SK-N-SH treated with all-trans-retinoic acid at 6 μM for 48 hours (cell line): ENCODE measurements around the gene ABCG4.

Source experiments
- ATAC-seq: fragments of 200-7000 bp; cut with Tn5 transposase; 3 replicates; pipeline ENCODE4 v1.9.1; 2020; ENCODE audit warnings: mild to moderate bottlenecking, moderate library complexity
- ARNTL ChIP-seq: fragments of 450-650 bp; formaldehyde crosslinking; IDR thresholded peaks from 2 replicates; pipeline ENCODE4 v1.5.0; 2020; ENCODE audit warnings: low read depth, mild to moderate bottlenecking, moderate library complexity, borderline replicate concordance
- CSDC2 ChIP-seq: fragments of 250-450 bp; sonication (Bioruptor Pico); IDR thresholded peaks from 2 replicates; pipeline ENCODE4 v1.5.0; 2020; ENCODE audit warnings: mild to moderate bottlenecking, moderate library complexity
- ESRRG ChIP-seq: fragments of 250-450 bp; sonication (Bioruptor Pico); IDR thresholded peaks from 2 replicates; pipeline ENCODE4 v1.6.1; 2021; ENCODE audit warnings: mild to moderate bottlenecking
- ISL1 ChIP-seq: fragments of 250-450 bp; sonication (Bioruptor Pico); IDR thresholded peaks from 2 replicates; pipeline ENCODE4 v2.1.2; 2022; ENCODE audit warnings: mild to moderate bottlenecking, moderate library complexity
- OSR1 ChIP-seq: fragments of 250-450 bp; sonication (Bioruptor Pico); IDR thresholded peaks from 2 replicates; pipeline ENCODE4 v1.8.0; 2022; ENCODE audit warnings: moderate library complexity, mild to moderate bottlenecking, inconsistent platforms
- PATZ1 ChIP-seq: fragments of 250-450 bp; sonication (Bioruptor Pico); IDR thresholded peaks from 2 replicates; pipeline ENCODE4 v1.8.0; 2020; ENCODE audit warnings: mild to moderate bottlenecking, moderate library complexity, borderline replicate concordance
- PPARA ChIP-seq: fragments of 250-450 bp; sonication (Bioruptor Pico); IDR thresholded peaks from 2 replicates; pipeline ENCODE4 v1.5.0; 2020; ENCODE audit warnings: mild to moderate bottlenecking, borderline replicate concordance
- RARB ChIP-seq: fragments of 250-450 bp; sonication (Bioruptor Pico); IDR thresholded peaks from 2 replicates; pipeline ENCODE4 v1.8.0; 2021; ENCODE audit warnings: mild to moderate bottlenecking, moderate library complexity
- SNAI2 ChIP-seq: fragments of 250-450 bp; sonication (Bioruptor Pico); IDR thresholded peaks from 2 replicates; pipeline ENCODE4 v1.5.0; 2020; ENCODE audit warnings: mild to moderate bottlenecking, moderate library complexity
- TCF4 ChIP-seq: fragments of 250-450 bp; sonication (Bioruptor Pico); IDR thresholded peaks from 2 replicates; pipeline ENCODE4 v1.8.0; 2021; ENCODE audit warnings: mild to moderate bottlenecking, moderate library complexity, borderline replicate concordance
- TOX ChIP-seq: fragments of 250-450 bp; sonication (Bioruptor Pico); IDR thresholded peaks from 2 replicates; pipeline ENCODE4 v1.8.0; 2021; ENCODE audit warnings: mild to moderate bottlenecking, moderate library complexity, borderline replicate concordance
- TSHZ2 ChIP-seq: fragments of 250-450 bp; sonication (Bioruptor Pico); IDR thresholded peaks from 2 replicates; pipeline ENCODE4 v1.5.0; 2020; ENCODE audit warnings: mild to moderate bottlenecking, moderate library complexity
- ZC3H10 ChIP-seq: fragments of 250-450 bp; sonication (Bioruptor Pico); IDR thresholded peaks from 2 replicates; pipeline ENCODE4 v1.5.1; 2021; ENCODE audit warnings: mild to moderate bottlenecking, moderate library complexity
- ZFP3 ChIP-seq: fragments of 250-450 bp; sonication (Bioruptor Pico); IDR thresholded peaks from 2 replicates; pipeline ENCODE4 v1.5.0; 2020; ENCODE audit warnings: mild to moderate bottlenecking, moderate library complexity
- ZFP30 ChIP-seq: fragments of 450-650 bp; formaldehyde crosslinking; IDR thresholded peaks from 2 replicates; pipeline ENCODE4 v1.5.0; 2022; ENCODE audit warnings: mild to moderate bottlenecking, moderate library complexity
- ZNF565 ChIP-seq: fragments of 450-650 bp; formaldehyde crosslinking; conservative IDR thresholded peaks from 2 replicates; pipeline ENCODE4 v1.5.0; 2020; ENCODE audit warnings: low read depth, mild to moderate bottlenecking, moderate library complexity
- ZNF70 ChIP-seq: fragments of 450-650 bp; formaldehyde crosslinking; IDR thresholded peaks from 2 replicates; pipeline ENCODE4 v1.5.0; 2020; ENCODE audit warnings: mild to moderate bottlenecking, moderate library complexity
- ZNF8 ChIP-seq: fragments of 450-650 bp; formaldehyde crosslinking; IDR thresholded peaks from 2 replicates; pipeline ENCODE4 v1.5.0; 2020; ENCODE audit warnings: mild to moderate bottlenecking, moderate library complexity
- TF ChIP-seq, protein P1 (sequence below): fragments of 250-450 bp; sonication (Bioruptor Pico); IDR thresholded peaks from 2 replicates; pipeline ENCODE4 v1.5.1; 2021; ENCODE audit warnings: mild to moderate bottlenecking, moderate library complexity
- TF ChIP-seq, protein P2 (sequence below): fragments of 250-450 bp; sonication (Bioruptor Pico); IDR thresholded peaks from 2 replicates; pipeline ENCODE4 v1.8.0; 2021; ENCODE audit warnings: low read depth, mild to moderate bottlenecking, moderate library complexity, borderline replicate concordance

The ABCG4 gene

GRCh38 chr11:119188067-119188466 lies 39.2 kb downstream of the ABCG4 start:
- ATAC-seq: no peak; the same call in 2 of the 3 replicates

GRCh38 chr11:119188887-119189286 lies 40.0 kb downstream of the ABCG4 start:
- no peak for ATAC-seq
- TF ChIP-seq ZC3H10 (CRISPR knock-in tag): no peak
- no peak for TF ChIP-seq ARNTL (CRISPR knock-in tag)
- TF ChIP-seq RARB (CRISPR knock-in tag): no peak
- no peak for TF ChIP-seq ISL1
- TF ChIP-seq ZFP3 (CRISPR knock-in tag): no peak
- no peak for TF ChIP-seq TOX
- TF ChIP-seq ZFP30 (CRISPR knock-in tag): no peak
- no peak for TF ChIP-seq CSDC2
- no peak for TF ChIP-seq OSR1 (CRISPR knock-in tag)
- no peak for TF ChIP-seq PATZ1 (CRISPR knock-in tag)
- TF ChIP-seq TSHZ2 (CRISPR knock-in tag): no peak
- no peak for TF ChIP-seq ESRRG (CRISPR knock-in tag)
- TF ChIP-seq SNAI2 (CRISPR knock-in tag): no peak
- TF ChIP-seq, protein P1, sequence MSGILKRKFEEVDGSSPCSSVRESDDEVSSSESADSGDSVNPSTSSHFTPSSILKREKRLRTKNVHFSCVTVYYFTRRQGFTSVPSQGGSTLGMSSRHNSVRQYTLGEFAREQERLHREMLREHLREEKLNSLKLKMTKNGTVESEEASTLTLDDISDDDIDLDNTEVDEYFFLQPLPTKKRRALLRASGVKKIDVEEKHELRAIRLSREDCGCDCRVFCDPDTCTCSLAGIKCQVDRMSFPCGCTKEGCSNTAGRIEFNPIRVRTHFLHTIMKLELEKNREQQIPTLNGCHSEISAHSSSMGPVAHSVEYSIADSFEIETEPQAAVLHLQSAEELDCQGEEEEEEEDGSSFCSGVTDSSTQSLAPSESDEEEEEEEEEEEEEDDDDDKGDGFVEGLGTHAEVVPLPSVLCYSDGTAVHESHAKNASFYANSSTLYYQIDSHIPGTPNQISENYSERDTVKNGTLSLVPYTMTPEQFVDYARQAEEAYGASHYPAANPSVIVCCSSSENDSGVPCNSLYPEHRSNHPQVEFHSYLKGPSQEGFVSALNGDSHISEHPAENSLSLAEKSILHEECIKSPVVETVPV (CRISPR knock-in tag): no peak
- no peak for TF ChIP-seq TCF4
- TF ChIP-seq ZNF8 (CRISPR knock-in tag): no peak
- no peak for TF ChIP-seq ZNF565 (CRISPR knock-in tag)

More at GRCh38 chr11:119188067-119188466, 39.2 kb downstream of the ABCG4 start:
- TF ChIP-seq ZC3H10 (CRISPR knock-in tag): no peak
- TF ChIP-seq OSR1 (CRISPR knock-in tag): no peak
- no peak for TF ChIP-seq PPARA
- TF ChIP-seq ARNTL (CRISPR knock-in tag): no peak
- no peak for TF ChIP-seq TSHZ2 (CRISPR knock-in tag)
- no peak for TF ChIP-seq RARB (CRISPR knock-in tag)
- TF ChIP-seq TOX: no peak
- no peak for TF ChIP-seq PATZ1 (CRISPR knock-in tag)
- TF ChIP-seq ESRRG (CRISPR knock-in tag): no peak
- no peak for TF ChIP-seq ZFP30 (CRISPR knock-in tag)
- TF ChIP-seq CSDC2: no peak

DNA sequence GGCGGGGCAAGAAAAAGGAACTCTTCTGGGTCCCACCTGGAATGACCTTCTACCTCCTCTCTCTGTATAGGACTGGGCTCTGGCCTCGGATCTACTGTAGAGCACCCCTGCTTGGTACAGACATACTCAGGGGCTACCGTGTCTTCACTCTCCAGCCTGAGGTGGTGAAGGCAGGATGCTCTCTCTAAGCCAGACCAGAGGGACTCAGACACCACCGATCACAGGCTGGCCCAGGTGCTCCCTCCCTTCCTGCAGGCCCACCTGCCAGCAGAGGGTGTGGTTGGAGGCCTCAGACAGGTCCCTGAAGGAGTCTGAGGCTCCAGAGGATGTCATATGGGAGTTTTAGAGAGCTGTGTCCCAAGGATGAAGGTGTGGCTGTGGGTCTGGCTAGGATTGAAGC lies 40.5 kb downstream of the ABCG4 start:
- no peak for TF ChIP-seq PATZ1 (CRISPR knock-in tag)
- TF ChIP-seq TOX: no peak
- TF ChIP-seq, protein P1 (CRISPR knock-in tag): no peak
- TF ChIP-seq, protein P2, sequence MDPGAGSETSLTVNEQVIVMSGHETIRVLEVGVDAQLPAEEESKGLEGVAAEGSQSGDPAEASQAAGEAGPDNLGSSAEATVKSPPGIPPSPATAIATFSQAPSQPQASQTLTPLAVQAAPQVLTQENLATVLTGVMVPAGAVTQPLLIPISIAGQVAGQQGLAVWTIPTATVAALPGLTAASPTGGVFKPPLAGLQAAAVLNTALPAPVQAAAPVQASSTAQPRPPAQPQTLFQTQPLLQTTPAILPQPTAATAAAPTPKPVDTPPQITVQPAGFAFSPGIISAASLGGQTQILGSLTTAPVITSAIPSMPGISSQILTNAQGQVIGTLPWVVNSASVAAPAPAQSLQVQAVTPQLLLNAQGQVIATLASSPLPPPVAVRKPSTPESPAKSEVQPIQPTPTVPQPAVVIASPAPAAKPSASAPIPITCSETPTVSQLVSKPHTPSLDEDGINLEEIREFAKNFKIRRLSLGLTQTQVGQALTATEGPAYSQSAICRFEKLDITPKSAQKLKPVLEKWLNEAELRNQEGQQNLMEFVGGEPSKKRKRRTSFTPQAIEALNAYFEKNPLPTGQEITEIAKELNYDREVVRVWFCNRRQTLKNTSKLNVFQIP (CRISPR knock-in tag): no peak
- no peak for TF ChIP-seq ZC3H10 (CRISPR knock-in tag)
- no peak for TF ChIP-seq ESRRG (CRISPR knock-in tag)
- no peak for TF ChIP-seq ZNF70 (CRISPR knock-in tag)
- no peak for TF ChIP-seq TCF4
- no peak for TF ChIP-seq ZNF8 (CRISPR knock-in tag)
- no peak for TF ChIP-seq CSDC2
- TF ChIP-seq RARB (CRISPR knock-in tag): no peak
- TF ChIP-seq OSR1 (CRISPR knock-in tag): no peak
- no peak for TF ChIP-seq PPARA
- no peak for ATAC-seq
